ENCODE results near the gene CBLB.

- TF ChIP-seq, protein P1, sequence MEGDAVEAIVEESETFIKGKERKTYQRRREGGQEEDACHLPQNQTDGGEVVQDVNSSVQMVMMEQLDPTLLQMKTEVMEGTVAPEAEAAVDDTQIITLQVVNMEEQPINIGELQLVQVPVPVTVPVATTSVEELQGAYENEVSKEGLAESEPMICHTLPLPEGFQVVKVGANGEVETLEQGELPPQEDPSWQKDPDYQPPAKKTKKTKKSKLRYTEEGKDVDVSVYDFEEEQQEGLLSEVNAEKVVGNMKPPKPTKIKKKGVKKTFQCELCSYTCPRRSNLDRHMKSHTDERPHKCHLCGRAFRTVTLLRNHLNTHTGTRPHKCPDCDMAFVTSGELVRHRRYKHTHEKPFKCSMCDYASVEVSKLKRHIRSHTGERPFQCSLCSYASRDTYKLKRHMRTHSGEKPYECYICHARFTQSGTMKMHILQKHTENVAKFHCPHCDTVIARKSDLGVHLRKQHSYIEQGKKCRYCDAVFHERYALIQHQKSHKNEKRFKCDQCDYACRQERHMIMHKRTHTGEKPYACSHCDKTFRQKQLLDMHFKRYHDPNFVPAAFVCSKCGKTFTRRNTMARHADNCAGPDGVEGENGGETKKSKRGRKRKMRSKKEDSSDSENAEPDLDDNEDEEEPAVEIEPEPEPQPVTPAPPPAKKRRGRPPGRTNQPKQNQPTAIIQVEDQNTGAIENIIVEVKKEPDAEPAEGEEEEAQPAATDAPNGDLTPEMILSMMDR (IDR thresholded peaks at IDR 0.05), result no peak
- no peak for TF ChIP-seq POLR2A (IDR thresholded peaks at IDR 0.05)
These were observed 39.6 kb downstream of the CBLB start for GRCh38 chr3:105829229-105829628.

Data from adrenal gland (tissue), 5 donors.